Activated T-helper 1 cell treated with anti-CD3 and anti-CD28 coated beads, Interleukin-12 subunit alpha, Interleukin-12 subunit beta, Interleukin-2, Interleukin-4 antibody, amounts not matched to agents 30 ng/mL and 10 ng/mL and 1 ng/mL, durations not matched to agents 14 hours and 24 hours and 36 hours (primary cell): ENCODE results near the gene ZC3H15. TPM values are rescaled to one million over a fixed set of nuclear protein-coding genes. Genes with fewer than 3 reads are reported as not detected.

Experiments
- DNase-seq: peaks from one replicate; pipeline ENCODE4 v3.0.0; 2021; ENCODE audit warnings: low spot score
- H3K27ac Mint-ChIP-seq: one replicate; pipeline ENCODE4 v1.8.0; 2021; ENCODE audit warnings: mild to moderate bottlenecking, mixed read lengths
- H3K27me3 Mint-ChIP-seq: one replicate; pipeline ENCODE4 v1.8.0; 2022; ENCODE audit warnings: mild to moderate bottlenecking, moderate library complexity, mixed read lengths; ENCODE audit not compliant: insufficient read depth
- H3K36me3 Mint-ChIP-seq: one replicate; pipeline ENCODE4 v1.8.0; 2021; ENCODE audit warnings: low read depth, mixed read lengths
- H3K4me1 Mint-ChIP-seq: one replicate; pipeline ENCODE4 v1.8.0; 2021; ENCODE audit warnings: low read depth, mixed read lengths
- H3K4me3 Mint-ChIP-seq: one replicate; pipeline ENCODE4 v1.8.0; 2021; ENCODE audit warnings: mild to moderate bottlenecking, moderate library complexity, mixed read lengths
- H3K9me3 Mint-ChIP-seq: one replicate; pipeline ENCODE4 v1.8.0; 2021; ENCODE audit warnings: mixed read lengths
- intact Hi-C: fragments of 100-400 bp; cut with micrococcal nuclease; formaldehyde crosslinking; loops from one replicate; pipeline ENCODE4 v1.15.1; 2024
- total RNA-seq: library from RNA; stranded (reverse); gene quantifications from 2 replicates; pipeline ENCODE4 v1.2.3, GENCODE V29; 2022

The ZC3H15 gene
- total RNA-seq, 1 donor from 2014 or later, result 107 TPM

DNA sequence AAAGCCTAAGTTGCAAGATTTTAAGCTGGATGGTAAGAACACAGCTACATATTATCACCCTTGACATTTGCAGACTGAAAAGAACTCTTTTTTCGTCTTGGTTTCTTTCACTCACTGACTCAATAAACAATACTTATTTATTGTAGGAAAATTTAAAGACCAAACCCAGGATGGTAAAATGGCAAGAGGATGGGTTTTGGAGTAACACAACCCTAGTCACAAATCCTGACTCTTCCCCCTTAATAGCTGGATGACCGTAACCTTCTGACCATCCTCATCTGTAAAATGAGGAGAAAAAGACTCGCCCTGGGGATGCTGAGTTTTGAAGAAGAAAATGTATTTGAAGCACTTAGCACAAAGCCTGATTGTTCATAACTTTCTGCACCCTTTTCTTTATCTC lies 48.3 kb downstream of the ZC3H15 start:
- no peaks in the 10 kb centered on the region for H3K4me1 Mint-ChIP-seq
- H3K36me3 Mint-ChIP-seq, result no peaks in the 10 kb centered on the region
- no peak overlapping the region for H3K27ac Mint-ChIP-seq
- H3K9me3 Mint-ChIP-seq, result no peaks in the 10 kb centered on the region
- DNase-seq, result no peak
- intact Hi-C loops, result no loop called here
- H3K4me3 Mint-ChIP-seq, result no peak overlapping the region
- H3K27me3 Mint-ChIP-seq, result peaks cover 6% of the 10 kb centered on the region

DNA sequence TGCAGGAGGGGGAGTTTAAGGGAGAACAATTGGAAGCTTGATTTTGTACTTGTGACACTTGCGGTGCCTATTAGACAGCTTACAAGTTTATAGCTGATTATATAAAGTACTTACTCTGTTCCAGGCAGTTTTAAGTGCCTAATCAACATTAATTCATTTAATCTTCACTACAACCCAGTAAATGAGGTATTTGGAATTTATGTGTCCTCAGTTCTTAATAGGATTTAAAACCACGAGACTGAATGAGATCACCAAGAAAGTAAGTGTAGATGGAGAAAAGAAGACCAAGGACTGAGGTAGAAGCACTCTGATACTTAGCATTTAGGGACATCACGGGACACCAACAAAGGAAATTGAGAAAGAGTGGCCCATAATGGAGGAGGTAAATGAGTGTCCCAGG lies 49.8 kb downstream of the ZC3H15 start:
- H3K9me3 Mint-ChIP-seq, result no peaks in the 10 kb centered on the region
- no peak overlapping the region for H3K27ac Mint-ChIP-seq
- no peak overlapping the region for H3K4me3 Mint-ChIP-seq
- no peaks in the 10 kb centered on the region for H3K4me1 Mint-ChIP-seq
- no peak for DNase-seq
- peaks cover 8% of the 10 kb centered on the region for H3K27me3 Mint-ChIP-seq
- H3K36me3 Mint-ChIP-seq, result no peaks in the 10 kb centered on the region
- intact Hi-C loops, result no loop called here

DNA sequence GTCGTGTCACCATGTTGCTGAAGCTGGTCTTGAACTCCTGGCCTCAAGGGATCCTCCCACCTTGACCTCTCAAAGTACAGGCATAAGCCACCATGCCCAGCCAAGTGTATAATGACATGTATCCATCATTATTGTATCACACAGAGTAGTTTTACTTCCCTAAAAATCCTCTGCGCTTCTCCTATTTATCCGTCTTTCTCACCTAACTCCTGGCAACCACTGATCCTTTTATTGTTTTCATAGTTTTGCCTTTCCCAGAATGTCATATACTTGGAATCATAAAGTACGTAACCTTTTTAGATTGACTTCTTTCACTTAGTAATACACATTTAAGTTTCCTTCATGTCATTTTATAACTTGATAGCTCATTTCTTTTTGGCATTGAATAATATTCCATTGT lies 51.0 kb downstream of the ZC3H15 start:
- intact Hi-C loops, result no loop called here
- DNase-seq, result no peak
- H3K4me3 Mint-ChIP-seq, result no peak overlapping the region
- H3K4me1 Mint-ChIP-seq, result no peaks in the 10 kb centered on the region
- H3K36me3 Mint-ChIP-seq, result no peaks in the 10 kb centered on the region
- H3K27me3 Mint-ChIP-seq, result peaks cover 8% of the 10 kb centered on the region
- H3K9me3 Mint-ChIP-seq, result no peaks in the 10 kb centered on the region
- H3K27ac Mint-ChIP-seq, result no peak overlapping the region

DNA sequence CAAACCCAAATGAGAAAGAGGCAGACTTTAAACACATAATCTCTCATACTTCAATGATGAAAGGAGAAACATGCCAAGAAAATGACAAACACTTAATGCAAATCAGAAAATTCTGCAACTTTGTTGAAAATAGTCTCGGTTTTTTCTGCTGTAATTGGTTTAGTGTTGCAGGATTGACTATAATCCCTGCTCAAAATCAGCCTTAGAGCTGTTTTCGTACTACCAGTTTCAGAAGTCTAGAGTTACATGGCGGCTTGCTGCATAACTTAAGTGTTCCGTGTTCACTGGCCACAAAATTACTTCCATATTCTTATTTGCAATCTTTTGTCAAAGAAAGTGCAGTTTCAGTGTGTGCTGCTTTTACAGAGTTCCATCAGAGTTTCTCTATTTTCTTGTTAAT lies 54.9 kb downstream of the ZC3H15 start:
- H3K4me3 Mint-ChIP-seq, result no peak overlapping the region
- no peak for DNase-seq
- peaks cover 8% of the 10 kb centered on the region for H3K27me3 Mint-ChIP-seq
- no peak overlapping the region for H3K27ac Mint-ChIP-seq
- H3K9me3 Mint-ChIP-seq, result no peaks in the 10 kb centered on the region
- intact Hi-C loops, result no loop called here
- H3K4me1 Mint-ChIP-seq, result no peaks in the 10 kb centered on the region
- no peaks in the 10 kb centered on the region for H3K36me3 Mint-ChIP-seq

DNA sequence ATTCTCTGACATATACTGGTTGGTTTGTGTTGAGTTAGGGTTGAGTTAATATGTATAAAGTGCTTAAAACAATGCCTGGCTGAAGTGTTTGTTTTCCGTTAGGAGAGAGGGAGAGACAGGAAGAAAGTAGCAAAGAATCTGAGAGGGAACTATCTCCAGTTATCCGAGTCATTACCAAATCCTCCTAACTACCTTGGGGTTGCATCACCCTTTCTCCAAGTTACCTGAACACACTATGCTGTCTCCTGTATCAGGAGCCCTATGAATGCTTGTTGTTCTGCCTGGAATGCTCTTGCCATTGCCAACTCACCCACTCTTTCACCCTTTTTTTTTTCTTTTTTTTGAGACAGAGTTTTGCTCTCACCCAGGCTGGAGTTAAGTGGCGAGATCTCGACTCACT lies 55.9 kb downstream of the ZC3H15 start:
- DNase-seq, result no peak
- intact Hi-C loops, result no loop called here
- Mint-ChIP-seq H3K36me3 (no peaks in the 10 kb centered on the region), H3K4me3 (no peak overlapping the region), H3K27me3 (peaks cover 5% of the 10 kb centered on the region), H3K4me1 (no peaks in the 10 kb centered on the region), H3K27ac (no peak overlapping the region), H3K9me3 (no peaks in the 10 kb centered on the region)

DNA sequence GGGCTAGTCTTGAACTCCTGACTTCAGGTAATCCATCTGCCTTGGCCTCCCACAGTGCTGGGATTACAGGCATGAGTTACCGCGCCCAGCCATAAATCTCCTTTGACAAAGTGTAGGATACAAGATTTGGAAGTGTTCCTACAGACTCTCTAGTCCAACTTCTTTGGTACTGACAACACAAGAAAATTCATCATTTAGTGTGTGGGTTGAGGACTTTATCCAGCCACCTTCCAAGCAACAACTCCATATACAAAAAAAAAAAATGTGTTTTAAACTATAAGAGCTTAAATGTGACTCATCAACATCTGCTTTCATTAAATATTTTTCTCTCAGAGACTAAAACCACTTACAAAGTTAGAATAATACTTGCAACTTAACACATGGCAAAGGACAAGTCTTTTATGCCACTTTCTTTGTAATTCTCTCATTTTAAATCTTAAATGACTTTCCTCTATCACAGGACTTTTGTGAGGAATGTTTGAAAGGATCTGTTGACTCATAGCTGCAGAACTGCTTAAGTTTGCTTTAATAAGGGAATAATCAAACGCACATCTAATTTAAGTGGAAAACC lies 57.6 kb downstream of the ZC3H15 start:
- Mint-ChIP-seq H3K4me3 (no peak overlapping the region), H3K36me3 (no peaks in the 10 kb centered on the region), H3K4me1 (no peaks in the 10 kb centered on the region), H3K27ac (no peak overlapping the region), H3K27me3 (peaks cover 5% of the 10 kb centered on the region), H3K9me3 (no peaks in the 10 kb centered on the region)
- intact Hi-C loops, result no loop called here
- DNase-seq, result no peak

DNA sequence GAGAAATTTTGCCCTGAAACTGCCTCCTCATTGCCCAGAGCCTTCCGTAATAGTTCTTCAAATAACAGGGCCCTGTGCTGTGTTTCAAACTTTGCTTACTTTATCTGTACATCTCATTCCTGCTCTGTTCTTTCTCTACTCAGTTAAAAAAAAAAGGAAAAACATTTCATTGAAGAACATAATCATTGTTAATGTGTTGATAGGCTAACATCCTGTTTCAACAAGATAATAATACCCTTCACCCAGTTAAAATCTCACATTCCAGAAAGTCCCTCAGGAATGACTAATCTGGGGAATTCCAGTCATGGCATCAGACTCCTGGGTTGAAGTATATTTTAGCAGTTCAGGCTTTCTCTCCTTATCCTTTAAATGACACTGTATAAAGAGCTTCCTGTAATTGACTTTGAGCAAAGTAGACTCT lies 58.2 kb downstream of the ZC3H15 start:
- H3K4me1 Mint-ChIP-seq, result no peaks in the 10 kb centered on the region
- no peaks in the 10 kb centered on the region for H3K36me3 Mint-ChIP-seq
- H3K27ac Mint-ChIP-seq, result no peak overlapping the region
- peaks cover 3% of the 10 kb centered on the region for H3K27me3 Mint-ChIP-seq
- H3K9me3 Mint-ChIP-seq, result no peaks in the 10 kb centered on the region
- intact Hi-C loops, result no loop called here
- DNase-seq, result no peak
- H3K4me3 Mint-ChIP-seq, result no peak overlapping the region

DNA sequence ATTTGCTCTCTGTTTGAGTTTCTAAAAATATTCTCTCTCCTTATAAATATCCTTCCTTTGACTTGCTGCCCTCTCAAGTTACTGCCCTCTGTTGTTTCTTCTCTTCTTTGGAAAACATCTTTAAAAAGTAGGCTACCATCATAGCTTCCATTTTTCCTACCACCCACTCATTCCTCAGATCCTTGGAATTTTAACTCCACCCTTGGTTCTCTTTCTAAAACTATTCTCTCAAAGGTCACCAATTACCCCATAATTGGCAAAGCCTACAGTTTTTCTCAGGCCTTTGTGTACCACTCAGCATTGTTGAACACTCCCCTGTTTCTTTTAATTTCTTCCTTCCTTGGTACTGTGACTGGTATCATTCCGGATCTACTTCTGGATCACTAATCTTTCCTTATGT lies 60.8 kb downstream of the ZC3H15 start:
- Mint-ChIP-seq H3K27ac (no peak overlapping the region), H3K36me3 (no peaks in the 10 kb centered on the region), H3K27me3 (peaks cover 2% of the 10 kb centered on the region), H3K9me3 (no peaks in the 10 kb centered on the region), H3K4me3 (no peak overlapping the region), H3K4me1 (no peaks in the 10 kb centered on the region)
- DNase-seq, result no peak
- intact Hi-C loops, result no loop called here

DNA sequence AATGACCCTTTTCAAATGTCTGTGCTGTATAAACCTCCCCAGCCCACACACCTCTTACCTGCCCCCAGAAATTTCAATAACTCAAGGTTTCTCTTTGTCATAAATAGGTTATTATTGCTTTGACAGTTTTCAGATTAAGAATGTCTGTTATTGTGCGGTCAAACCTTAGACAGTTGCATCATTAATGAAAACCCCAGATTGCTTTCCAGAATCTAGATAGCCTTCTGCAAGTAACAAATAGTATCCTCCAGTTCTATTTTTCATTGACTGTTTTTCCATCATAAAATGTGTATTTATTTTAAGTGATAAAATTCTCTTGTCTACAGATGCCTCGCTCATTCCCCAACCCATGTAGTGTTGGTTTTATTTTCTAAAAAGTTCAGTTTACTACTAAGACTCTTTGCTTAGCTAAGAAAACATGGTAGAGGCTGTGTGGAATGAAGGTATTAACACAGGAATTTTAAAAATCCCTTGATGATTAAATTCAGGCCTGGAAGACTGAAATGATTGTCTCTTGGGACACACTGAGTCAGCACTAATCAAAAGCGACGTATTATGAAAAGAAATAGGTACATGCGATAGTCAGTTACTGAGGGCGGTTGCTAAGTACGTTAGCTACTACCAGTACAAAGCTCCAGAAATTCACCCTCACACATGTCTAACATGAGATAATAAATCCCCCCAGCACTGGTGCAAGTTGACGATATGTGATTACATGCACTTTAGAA lies 65.4 kb downstream of the ZC3H15 start:
- intact Hi-C loops, result no loop called here
- DNase-seq, result no peak
- H3K4me3 Mint-ChIP-seq, result no peak overlapping the region
- no peak overlapping the region for H3K27ac Mint-ChIP-seq
- H3K36me3 Mint-ChIP-seq, result no peaks in the 10 kb centered on the region
- peaks cover 2% of the 10 kb centered on the region for H3K27me3 Mint-ChIP-seq
- no peaks in the 10 kb centered on the region for H3K9me3 Mint-ChIP-seq
- H3K4me1 Mint-ChIP-seq, result no peaks in the 10 kb centered on the region

DNA sequence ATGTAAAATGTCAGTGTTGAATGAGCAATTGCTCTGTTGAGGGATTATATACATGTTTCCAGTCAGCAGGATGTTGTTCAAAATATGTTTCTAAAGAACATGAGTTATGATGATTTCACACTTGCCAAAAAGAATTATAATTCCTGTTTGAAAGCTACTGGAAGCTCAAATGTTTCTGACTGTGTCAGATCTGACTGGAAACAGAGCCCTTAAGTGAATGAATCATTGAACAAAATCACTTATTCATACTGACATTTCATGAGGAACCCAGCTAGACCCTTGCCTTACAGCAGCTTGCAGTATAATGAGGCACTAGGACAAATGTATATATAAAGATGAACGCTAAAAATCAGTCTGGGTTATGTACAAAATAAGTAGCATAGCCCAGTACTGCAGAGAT lies 68.4 kb downstream of the ZC3H15 start:
- Mint-ChIP-seq H3K27ac (no peak overlapping the region), H3K9me3 (no peaks in the 10 kb centered on the region), H3K27me3 (no peaks in the 10 kb centered on the region), H3K4me3 (no peak overlapping the region), H3K4me1 (no peaks in the 10 kb centered on the region), H3K36me3 (no peaks in the 10 kb centered on the region)
- intact Hi-C loops, result no loop called here
- DNase-seq, result no peak

DNA sequence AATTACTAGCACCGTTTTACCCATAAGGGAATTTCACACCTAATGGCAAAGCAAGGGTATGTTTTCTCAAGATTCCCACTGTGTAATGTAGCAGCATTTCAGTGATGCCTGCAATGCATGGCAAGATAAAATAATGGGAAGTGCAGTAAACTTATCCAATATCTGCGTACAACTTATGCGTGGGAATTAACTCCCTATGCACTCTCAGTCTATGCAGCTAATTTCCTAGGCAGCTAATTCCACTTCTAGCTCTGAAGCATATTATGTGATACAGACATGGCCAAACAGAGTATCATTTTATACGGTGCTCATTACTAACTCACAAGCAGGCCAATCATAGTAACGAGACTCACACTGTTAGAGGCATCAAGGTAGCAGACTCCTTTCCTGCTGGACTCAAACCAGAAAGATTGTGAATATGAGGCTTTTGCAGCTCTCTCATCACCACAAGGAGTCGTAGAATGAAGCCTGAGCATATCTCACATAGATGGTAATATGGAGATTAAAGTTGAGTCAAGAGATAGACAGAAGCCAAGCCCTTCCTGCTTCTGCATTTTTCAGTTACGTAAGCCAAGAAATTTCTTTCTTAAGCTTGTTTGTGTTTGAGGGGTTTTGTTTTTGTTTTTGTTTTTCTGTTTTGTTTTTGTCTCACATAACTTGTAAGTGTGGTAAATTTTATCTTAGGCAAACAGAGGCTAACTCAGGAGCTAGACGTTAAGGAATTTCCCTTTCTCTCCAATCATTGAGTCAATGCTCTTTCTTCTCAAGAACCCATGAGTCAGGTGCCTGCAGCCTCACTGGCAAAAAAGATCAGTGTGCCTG lies 69.0 kb downstream of the ZC3H15 start:
- Mint-ChIP-seq H3K4me3 (no peak overlapping the region), H3K4me1 (no peaks in the 10 kb centered on the region), H3K36me3 (no peaks in the 10 kb centered on the region), H3K27me3 (no peaks in the 10 kb centered on the region), H3K9me3 (no peaks in the 10 kb centered on the region), H3K27ac (no peak overlapping the region)
- intact Hi-C loops, result no loop called here
- no peak for DNase-seq

DNA sequence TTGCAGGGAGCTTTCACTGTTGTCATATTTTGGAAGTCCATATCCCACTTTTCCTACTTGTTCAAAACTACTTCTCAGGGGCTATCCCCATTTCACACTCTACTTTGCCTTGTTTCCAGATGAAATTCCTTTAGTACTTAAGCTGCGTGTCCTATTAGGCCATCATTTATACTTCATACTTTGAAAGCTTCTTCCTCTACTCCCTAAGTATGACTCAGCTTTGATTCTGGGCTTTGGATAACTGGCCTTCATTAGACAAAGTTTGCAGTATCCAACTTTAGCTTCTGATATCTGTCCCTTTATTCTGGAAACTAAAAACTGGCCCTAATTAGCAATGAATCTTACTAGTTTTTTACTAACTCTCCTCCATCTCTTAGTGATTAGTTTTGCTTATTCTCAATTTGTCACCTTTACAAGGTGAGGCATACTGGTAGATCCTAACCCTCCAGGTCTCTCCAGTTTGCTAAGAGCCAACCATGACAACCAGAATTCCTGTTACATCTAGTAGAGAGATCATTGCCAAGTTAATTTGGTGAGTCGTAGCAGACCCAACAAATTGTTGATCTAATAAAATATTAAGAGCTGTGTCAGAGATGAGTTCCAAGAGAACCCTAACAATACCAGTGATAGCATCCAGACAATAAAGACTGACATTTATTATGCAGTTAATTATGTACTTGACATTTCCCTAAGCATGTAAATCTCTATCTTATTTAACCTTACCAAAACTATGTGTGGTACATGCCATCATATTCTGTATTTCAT lies 72.6 kb downstream of the ZC3H15 start:
- no peak overlapping the region for H3K27ac Mint-ChIP-seq
- intact Hi-C loops, result no loop called here

More for the DNA sequence above, 72.6 kb downstream of the ZC3H15 start:
- DNase-seq, result no peak
- Mint-ChIP-seq H3K4me3 (no peak overlapping the region), H3K4me1 (no peaks in the 10 kb centered on the region), H3K27me3 (peaks cover under 1% of the 10 kb centered on the region), H3K36me3 (no peaks in the 10 kb centered on the region), H3K9me3 (no peaks in the 10 kb centered on the region)
